GM12878 (cell line): ENCODE results near the gene GLT6D1. TPM values are rescaled to one million over a fixed set of nuclear protein-coding genes. Genes with fewer than 3 reads are reported as not detected.

ENCODE experiments used
- ATAC-seq: fragments of 200-7000 bp; cut with Tn5 transposase; 3 replicates; pipeline ENCODE4 v1.9.1; 2020; ENCODE audit warnings: mild to moderate bottlenecking, moderate library complexity
- BruUV-seq: library from RNA; stranded (reverse); fragments of 400-500 nt; replicated peaks from 2 replicates; lab custom pipeline; 2021; lab: Mats Ljungman, UMichigan
- CTCF ChIA-PET: fragments of 300-600 bp; sonication (Branson Sonifier 250); formaldehyde crosslinking; extraction: SDS; loops from one replicate; lab custom pipeline; 2021; ENCODE audit warnings: inconsistent platforms; lab: Yijun Ruan, JAX
- POLR2A ChIA-PET: fragments of 350-600 bp; formaldehyde crosslinking; extraction: SDS; loops from one replicate; lab custom pipeline; 2021; ENCODE audit warnings: inconsistent platforms; lab: Charles Lee
- RAD21 ChIA-PET: fragments of 300-600 bp; sonication (Branson Sonifier 250); formaldehyde crosslinking; loops from one replicate; lab custom pipeline; 2023; ENCODE audit warnings: antibody characterized with exemption; ENCODE audit not compliant: unreplicated experiment; lab: Charles Lee
- SMC1A ChIA-PET: fragments of 300-600 bp; sonication (Branson Sonifier 250); formaldehyde crosslinking; loops from one replicate; lab custom pipeline; 2023; ENCODE audit not compliant: unreplicated experiment, uncharacterized antibody; lab: Charles Lee
- DNase-seq: peaks from one replicate; pipeline ENCODE4 v3.0.0-alpha.2; 2011; ENCODE audit warnings: low read depth, low spot score
- FAIRE-seq: peaks from 3 replicates; lab custom pipeline; 2011; peaks lifted over from hg19 to GRCh38; lab: Jason Lieb, UNC
- H2AFZ ChIP-seq: 2 replicates; pipeline ENCODE4 v1.6.0; 2011; ENCODE audit warnings: low read depth, low read length, control low read depth; ENCODE audit not compliant: control insufficient read depth
- H3K27ac ChIP-seq: 2 replicates; pipeline ENCODE4 v1.5.1; 2011; ENCODE audit warnings: control low read depth; ENCODE audit not compliant: control insufficient read depth, insufficient read depth
- H3K27me3 ChIP-seq, 2 experiments: replicated peaks in 1 of 2; 2 replicates each; pipeline versions ENCODE4 v1.6.0 to v1.6.1; 2011; ENCODE audit warnings: low read length in 1 of 2; ENCODE audit not compliant: control insufficient read depth in 2 of 2, insufficient read depth in 2 of 2
- H3K36me3 ChIP-seq, 2 experiments: 2 replicates each; pipeline ENCODE4 v1.5.1; 2011; ENCODE audit warnings: low read length in 1 of 2; ENCODE audit not compliant: control insufficient read depth in 2 of 2, insufficient read depth in 2 of 2
- H3K4me1 ChIP-seq: 2 replicates; pipeline ENCODE4 v1.6.1; 2011; ENCODE audit warnings: mild to moderate bottlenecking, low read length, moderate library complexity, mixed read lengths; ENCODE audit not compliant: control insufficient read depth, insufficient read depth
- H3K4me2 ChIP-seq: 2 replicates; pipeline ENCODE4 v1.6.0; 2011; ENCODE audit warnings: control low read depth; ENCODE audit not compliant: control insufficient read depth, insufficient read depth
- H3K4me3 ChIP-seq: fragments of 200-600 bp; sonication (generic); 2 replicates; pipeline ENCODE4 v1.5.1; 2016
- H3K79me2 ChIP-seq: 2 replicates; pipeline ENCODE4 v1.6.0; 2011; ENCODE audit warnings: low read length; ENCODE audit not compliant: control insufficient read depth, insufficient read depth
- H3K9ac ChIP-seq: 2 replicates; pipeline ENCODE4 v1.8.0; 2011; ENCODE audit warnings: low read length, control low read depth, mixed read lengths; ENCODE audit not compliant: control insufficient read depth, insufficient read depth
- H3K9me3 ChIP-seq: replicated peaks from 3 replicates; pipeline ENCODE4 v1.5.1; 2011; ENCODE audit warnings: mild to moderate bottlenecking, low read length; ENCODE audit not compliant: control insufficient read depth, insufficient read depth
- H4K20me1 ChIP-seq: 2 replicates; pipeline ENCODE4 v1.6.0; 2011; ENCODE audit not compliant: control insufficient read depth, insufficient read depth
- FOS ChIP-seq: IDR thresholded peaks from 3 replicates; pipeline ENCODE4 v1.6.1; 2011; ENCODE audit warnings: borderline replicate concordance; ENCODE audit not compliant: insufficient read length; ENCODE audit errors: extremely low read depth
- MEF2A ChIP-seq: IDR thresholded peaks from 2 replicates; pipeline ENCODE4 v1.6.1; 2011; ENCODE audit warnings: low read depth, mild to moderate bottlenecking, low read length, moderate library complexity; ENCODE audit not compliant: insufficient read depth
- NR2C2 ChIP-seq: IDR thresholded peaks from 2 replicates; pipeline ENCODE4 v1.6.1; 2011; ENCODE audit warnings: borderline replicate concordance, low read depth; ENCODE audit not compliant: control insufficient read depth, insufficient read length
- NR2F1 ChIP-seq: fragments of 450-650 bp; conservative IDR thresholded peaks from 2 replicates; pipeline ENCODE4 v1.6.1; 2017; ENCODE audit warnings: mild to moderate bottlenecking
- PKNOX1 ChIP-seq: fragments of 450-650 bp; IDR thresholded peaks from 2 replicates; pipeline ENCODE4 v1.6.1; 2016; ENCODE audit warnings: mild to moderate bottlenecking
- POLR2A ChIP-seq: IDR thresholded peaks from 2 replicates; pipeline ENCODE4 v1.6.1; 2011; ENCODE audit warnings: low read depth, mild to moderate bottlenecking, low read length
- SMC3 ChIP-seq: IDR thresholded peaks from 2 replicates; pipeline ENCODE4 v1.6.1; 2011; ENCODE audit warnings: low read length, improper control_type of control experiment, borderline replicate concordance
- USF2 ChIP-seq: IDR thresholded peaks from 2 replicates; pipeline ENCODE4 v1.6.1; 2011; ENCODE audit warnings: low read depth, low read length, improper control_type of control experiment, borderline replicate concordance
- ZNF24 ChIP-seq: fragments of 450-650 bp; IDR thresholded peaks from 2 replicates; pipeline ENCODE4 v1.6.1; 2017; ENCODE audit warnings: antibody characterized with exemption, mild to moderate bottlenecking
- WGBS: methylation state at CpG from one replicate; pipeline ENCODE4 v1.1.6; 2016; ENCODE audit warnings: low lambda C conversion rate; ENCODE audit not compliant: insufficient replicate concordance, insufficient coverage; ENCODE audit errors: missing lambda C conversion rate; 5-methylcytosine and 5-hydroxymethylcytosine counted together
- in situ Hi-C: fragments of 300-500 bp; cut with MboI; formaldehyde crosslinking; loops from 9 replicates; pipeline ENCODE4 v1.14.3; 2018; ENCODE audit warnings: mixed read lengths
- intact Hi-C: fragments of 100-400 bp; cut with micrococcal nuclease; formaldehyde crosslinking; loops from one replicate; pipeline ENCODE4 v1.14.2; 2022; ENCODE audit not compliant: unreplicated experiment
- polyA plus RNA-seq, 11 experiments: library from polyadenylated mRNA; depleted of rRNA in 4 of 11; unstranded in 6 of 11; stranded (reverse) in 5 of 11; fragments of >200 nt; fragmentation: Nextera tagmentation in 4 of 11; fragmentation: Illumina TruSeq in 1 of 11; extraction: Ambion mirVana in 4 of 11; extraction: Trizol in 1 of 11; gene quantifications; 1 replicate in 1 of 11; 2 replicates in 10 of 11; pipeline versions ENCODE4 v1.2.1 to v1.2.3, GENCODE V29; 2011 to 2016; ENCODE audit warnings: inconsistent platforms in 2 of 11, missing spikeins in 2 of 11, low read depth in 1 of 11
- total RNA-seq, 4 experiments: library from RNA; depleted of rRNA in 3 of 4; stranded (reverse); fragments of >200 nt in 3 of 4; fragmentation: Illumina TruSeq in 1 of 4; extraction: Trizol in 1 of 4; gene quantifications; 2 replicates each; pipeline versions ENCODE4 v1.2.1 to v1.2.3, GENCODE V29; 2013 to 2021

The GLT6D1 gene
- total and polyA plus RNA-seq, 10 of the 15 experiments (the other 5 are each of a cell fraction or from before 2014, with no cell fraction given): not detected

GRCh38 chr9:135648494-135649410 lies 9.4 kb upstream of the GLT6D1 start:
- CTCF ChIA-PET: no interaction called here
- Histone ChIP-seq H3K9ac (no peak overlapping the region), H3K27me3 (no peaks in the 10 kb centered on the region; a peak in 1 of 4 replicates), H3K4me3 (no peak overlapping the region), H3K4me2 (no peak overlapping the region), H3K27ac (no peak overlapping the region), H3K9me3 (peaks cover 2% of the 10 kb centered on the region; the same call in 2 of the 3 replicates), H3K36me3 (no peaks in the 10 kb centered on the region), H3K79me2 (no peaks in the 10 kb centered on the region), H4K20me1 (no peaks in the 10 kb centered on the region), H3K4me1 (no peaks in the 10 kb centered on the region), H2AFZ (no peak overlapping the region)
- ATAC-seq (no peak), DNase-seq (no peak), FAIRE-seq (no peak)
- in situ Hi-C loops (no loop called here), intact Hi-C loops (no loop called here)
- SMC1A ChIA-PET: no interaction called here
- RAD21 ChIA-PET: no interaction called here
- BruUV-seq: no TSS peak
- TF ChIP-seq NR2C2 (no peak), POLR2A (no peak), ZNF24 (no peak), SMC3 (no peak), MEF2A (no peak), FOS (no peak), PKNOX1 (no peak), USF2 (no peak), NR2F1 (no peak)
- WGBS: 24% methylated on average over 10 of the region's 10 CpGs
- POLR2A ChIA-PET: no interaction called here
